GM12891 (cell line): ENCODE results near the gene OR14A16.

Experiments
- PAX5 ChIP-seq: IDR thresholded peaks from 2 replicates; pipeline ENCODE4 v1.6.1; 2011; ENCODE audit warnings: low read length, moderate library complexity, mild to moderate bottlenecking; ENCODE audit not compliant: insufficient read depth, severe bottlenecking
- POLR2A ChIP-seq: IDR thresholded peaks from 2 replicates; pipeline ENCODE4 v1.6.1; 2011; ENCODE audit warnings: low read depth, low read length, control low read depth
- POLR2AphosphoS5 ChIP-seq: IDR thresholded peaks from 2 replicates; pipeline ENCODE4 v1.6.1; 2011; ENCODE audit warnings: low read depth, low read length, control low read depth
- POU2F2 ChIP-seq: IDR thresholded peaks from 2 replicates; pipeline ENCODE4 v1.6.1; 2011; ENCODE audit warnings: low read depth, mild to moderate bottlenecking, control low read depth, low read length, moderate library complexity
- SPI1 ChIP-seq: IDR thresholded peaks from 2 replicates; pipeline ENCODE4 v1.6.1; 2011; ENCODE audit warnings: low read depth, low read length, control low read depth
- TAF1 ChIP-seq: IDR thresholded peaks from 2 replicates; pipeline ENCODE4 v1.6.1; 2011; ENCODE audit warnings: low read depth, low read length, control low read depth

GRCh38 chr1:247812637-247813036, 11.3 kb downstream of the OR14A16 start:
- no peak for TF ChIP-seq POLR2AphosphoS5
- no peak for TF ChIP-seq POLR2A
- TF ChIP-seq SPI1, result no peak
- no peak for TF ChIP-seq TAF1
- no peak for TF ChIP-seq POU2F2
- no peak for TF ChIP-seq PAX5
